Measurements from ENCODE around the gene PIP5KL1. TPM values are rescaled to one million over a fixed set of nuclear protein-coding genes. Genes with fewer than 3 reads are reported as not detected.

Gene PIP5KL1
- total RNA-seq, 6 donors from 2014 or later = 4.1 to 38.8 (median 10.0) TPM

- Histone ChIP-seq H3K36me3 (no peaks in the 10 kb centered on the region), H3K27ac (peak overlapping the region in 1 of 4 donors; percentile 46), H3K4me1 (peaks cover 34 to 45% (median 37%) of the 10 kb centered on the region in 4 donors), H3K9me3 (no peaks in the 10 kb centered on the region), H3K4me3 (peak overlapping the region in 3 of 4 donors; percentile 40 to 49 (median 42)), H3K27me3 (peaks cover 0 to 12% (median 5%) of the 10 kb centered on the region in 4 donors)
- WGBS, 2 donors = 0 to 19% methylated on average over 8 to 19 of the region's 19 CpGs
- TF ChIP-seq POLR2A (IDR thresholded peaks at IDR 0.05) (no peak), POLR2AphosphoS5 (IDR thresholded peaks at IDR 0.05) (no peak), EP300 (IDR thresholded peaks at IDR 0.05) (no peak)
- TF ChIP-seq, protein P1, sequence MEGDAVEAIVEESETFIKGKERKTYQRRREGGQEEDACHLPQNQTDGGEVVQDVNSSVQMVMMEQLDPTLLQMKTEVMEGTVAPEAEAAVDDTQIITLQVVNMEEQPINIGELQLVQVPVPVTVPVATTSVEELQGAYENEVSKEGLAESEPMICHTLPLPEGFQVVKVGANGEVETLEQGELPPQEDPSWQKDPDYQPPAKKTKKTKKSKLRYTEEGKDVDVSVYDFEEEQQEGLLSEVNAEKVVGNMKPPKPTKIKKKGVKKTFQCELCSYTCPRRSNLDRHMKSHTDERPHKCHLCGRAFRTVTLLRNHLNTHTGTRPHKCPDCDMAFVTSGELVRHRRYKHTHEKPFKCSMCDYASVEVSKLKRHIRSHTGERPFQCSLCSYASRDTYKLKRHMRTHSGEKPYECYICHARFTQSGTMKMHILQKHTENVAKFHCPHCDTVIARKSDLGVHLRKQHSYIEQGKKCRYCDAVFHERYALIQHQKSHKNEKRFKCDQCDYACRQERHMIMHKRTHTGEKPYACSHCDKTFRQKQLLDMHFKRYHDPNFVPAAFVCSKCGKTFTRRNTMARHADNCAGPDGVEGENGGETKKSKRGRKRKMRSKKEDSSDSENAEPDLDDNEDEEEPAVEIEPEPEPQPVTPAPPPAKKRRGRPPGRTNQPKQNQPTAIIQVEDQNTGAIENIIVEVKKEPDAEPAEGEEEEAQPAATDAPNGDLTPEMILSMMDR (IDR thresholded peaks at IDR 0.05) = no peak
- ATAC-seq (ENCODE audit: low FRiP score in 2 of 2) (no peak), DNase-seq (no peak)
Observed at GRCh38 chr9:127926906-127927200, 3.7 kb downstream of the PIP5KL1 start.

- no peak for TF ChIP-seq POLR2AphosphoS5 (IDR thresholded peaks at IDR 0.05)
- TF ChIP-seq POLR2A (IDR thresholded peaks at IDR 0.05) = no peak
- TF ChIP-seq, protein P1 (IDR thresholded peaks at IDR 0.05) = no peak
- no peak for TF ChIP-seq EP300 (IDR thresholded peaks at IDR 0.05)
- no peaks in the 10 kb centered on the region for H3K9me3 ChIP-seq
- WGBS, 2 donors = 79 to 94% methylated on average over 3 to 14 of the region's 14 CpGs
- ATAC-seq (ENCODE audit: low FRiP score in 2 of 2) (no peak), DNase-seq (no peak)
- peak overlapping the region in 2 of 4 donors; percentile 40 to 42 for H3K4me3 ChIP-seq
- peaks cover 36 to 45% (median 41%) of the 10 kb centered on the region in 4 donors for H3K4me1 ChIP-seq
- peaks cover 0 to 12% (median 5%) of the 10 kb centered on the region in 4 donors for H3K27me3 ChIP-seq
- H3K27ac ChIP-seq = no peak overlapping the region
- H3K36me3 ChIP-seq = no peaks in the 10 kb centered on the region
Observed at GRCh38 chr9:127925959-127926905, 4.3 kb downstream of the PIP5KL1 start.

DNA sequence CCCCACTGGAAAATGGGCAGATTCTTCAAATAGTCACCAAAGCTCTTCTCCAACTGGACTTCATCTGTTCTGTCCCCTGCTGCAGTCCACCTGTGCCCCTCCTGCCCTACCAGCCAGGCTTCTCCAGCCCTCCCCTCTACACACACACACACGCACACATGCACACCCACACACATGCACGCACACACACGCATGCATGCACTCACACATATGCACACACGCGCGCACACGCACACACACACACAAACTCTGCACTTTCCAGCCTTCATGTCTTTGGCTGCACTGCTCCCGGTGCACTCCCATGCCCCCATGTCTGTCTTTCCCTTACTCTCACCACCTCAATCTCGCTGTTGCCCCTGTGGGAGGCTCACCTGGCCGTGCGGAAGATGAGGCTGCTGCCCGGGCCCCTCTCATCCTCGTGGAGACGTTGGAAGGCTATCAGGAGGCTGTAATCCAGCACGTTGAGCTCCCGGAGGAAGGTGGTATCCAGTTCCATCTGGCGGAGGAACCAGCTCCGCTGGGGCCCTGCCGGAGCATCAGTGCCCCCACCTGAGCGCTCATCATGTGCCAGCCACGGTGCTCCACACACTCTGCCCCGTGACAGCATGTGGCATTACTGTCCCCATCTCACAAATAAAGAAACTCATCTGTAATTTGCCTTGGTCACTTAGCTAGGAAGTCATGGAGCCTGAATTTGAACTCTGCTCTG lies 5.7 kb downstream of the PIP5KL1 start:
- H3K4me3 ChIP-seq = no peak overlapping the region
- H3K27me3 ChIP-seq = peaks cover 0 to 12% (median 5%) of the 10 kb centered on the region in 4 donors
- DNase-seq = no peak
- H3K27ac ChIP-seq = no peak overlapping the region
- no peaks in the 10 kb centered on the region for H3K36me3 ChIP-seq
- ATAC-seq (ENCODE audit: low FRiP score in 2 of 2) = no peak
- no peaks in the 10 kb centered on the region for H3K9me3 ChIP-seq
- H3K4me1 ChIP-seq = peaks cover 28 to 44% (median 32%) of the 10 kb centered on the region in 4 donors
- 92 to 94% methylated on average over 22 of the region's 22 CpGs for WGBS, 2 donors
- TF ChIP-seq EP300 (IDR thresholded peaks at IDR 0.05) (no peak), POLR2A (IDR thresholded peaks at IDR 0.05) (no peak)

GRCh38 chr9:127923771-127924170 lies 6.8 kb downstream of the PIP5KL1 start:
- no peak overlapping the region for H3K27ac ChIP-seq
- no peaks in the 10 kb centered on the region for H3K36me3 ChIP-seq
- DNase-seq (no peak), ATAC-seq (ENCODE audit: low FRiP score in 2 of 2) (peak in 1 of 2 donors; percentile 18)
- H3K27me3 ChIP-seq = peaks cover 0 to 12% (median 5%) of the 10 kb centered on the region in 4 donors
- H3K9me3 ChIP-seq = no peaks in the 10 kb centered on the region
- no peak for TF ChIP-seq EP300 (IDR thresholded peaks at IDR 0.05)
- TF ChIP-seq, protein P1 (IDR thresholded peaks at IDR 0.05) = no peak
- no peak for TF ChIP-seq POLR2AphosphoS5 (IDR thresholded peaks at IDR 0.05)
- no peak for TF ChIP-seq POLR2A (IDR thresholded peaks at IDR 0.05)
- WGBS, 2 donors = 74 to 86% methylated on average over 8 of the region's 8 CpGs
- no peak overlapping the region for H3K4me3 ChIP-seq
- H3K4me1 ChIP-seq = peaks cover 36 to 55% (median 41%) of the 10 kb centered on the region in 4 donors

GRCh38 chr9:127923046-127923445 lies 7.5 kb downstream of the PIP5KL1 start:
- H3K9me3 ChIP-seq = no peaks in the 10 kb centered on the region
- no peaks in the 10 kb centered on the region for H3K36me3 ChIP-seq
- 67 to 85% methylated on average over 5 to 6 of the region's 6 CpGs for WGBS, 2 donors
- H3K27ac ChIP-seq = no peak overlapping the region
- no peak overlapping the region for H3K4me3 ChIP-seq
- DNase-seq (no peak), ATAC-seq (ENCODE audit: low FRiP score in 2 of 2) (no peak)
- peaks cover 41 to 56% (median 45%) of the 10 kb centered on the region in 4 donors for H3K4me1 ChIP-seq
- peaks cover 0 to 12% (median 5%) of the 10 kb centered on the region in 4 donors for H3K27me3 ChIP-seq
- TF ChIP-seq POLR2AphosphoS5 (IDR thresholded peaks at IDR 0.05) (no peak), EP300 (IDR thresholded peaks at IDR 0.05) (no peak), POLR2A (IDR thresholded peaks at IDR 0.05) (no peak)
- TF ChIP-seq, protein P1 (IDR thresholded peaks at IDR 0.05) = no peak
